Hepatocyte (in vitro differentiated cells): ENCODE results near the gene ARHGEF25.
"Not testable (repeated sequence)": the region's sequence is repeated elsewhere in the genome, so short reads cannot be mapped to it uniquely, and the experiment has no call there.

ENCODE experiments used
- EZH2 ChIP-seq: fragments of 200-600 bp; sonication (generic); IDR thresholded peaks from 2 replicates; pipeline ENCODE4 v1.6.1; 2016; ENCODE audit warnings: antibody characterized with exemption, mild to moderate bottlenecking, borderline replicate concordance
- EZH2phosphoT487 ChIP-seq: fragments of 200-600 bp; sonication (generic); IDR thresholded peaks from one replicate; pipeline ENCODE4 v1.6.1; 2018; ENCODE audit warnings: antibody characterized with exemption, mild to moderate bottlenecking, low read depth, moderate library complexity; ENCODE audit not compliant: unreplicated experiment, severe bottlenecking
- TF ChIP-seq, protein P1 (sequence below): fragments of 200-600 bp; sonication (generic); IDR thresholded peaks from 2 replicates; pipeline ENCODE4 v1.5.1; 2016; ENCODE audit warnings: antibody characterized with exemption, mild to moderate bottlenecking; ENCODE audit not compliant: poor library complexity

DNA sequence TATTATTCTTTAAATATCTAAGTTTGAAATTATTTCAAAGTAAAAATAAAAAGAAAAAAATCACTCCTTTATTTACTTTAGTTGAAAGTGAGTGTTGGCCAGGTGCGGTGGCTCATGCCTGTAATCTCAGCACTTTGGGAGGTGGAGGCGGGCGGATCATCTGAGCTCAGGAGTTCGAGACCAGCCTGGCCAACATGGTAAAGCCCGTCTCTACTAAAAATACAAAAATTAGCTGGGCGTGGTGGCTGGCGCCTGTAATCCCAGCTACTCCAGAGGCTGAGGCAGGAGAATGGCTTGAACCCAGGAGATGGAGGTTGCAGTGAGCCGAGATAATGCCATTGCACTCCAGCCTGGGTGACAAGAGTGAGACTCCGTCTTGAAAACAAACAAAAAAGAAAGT lies 25.5 kb downstream of the ARHGEF25 start:
- not testable (repeated sequence) for TF ChIP-seq EZH2, EZH2phosphoT487
- TF ChIP-seq, protein P1, sequence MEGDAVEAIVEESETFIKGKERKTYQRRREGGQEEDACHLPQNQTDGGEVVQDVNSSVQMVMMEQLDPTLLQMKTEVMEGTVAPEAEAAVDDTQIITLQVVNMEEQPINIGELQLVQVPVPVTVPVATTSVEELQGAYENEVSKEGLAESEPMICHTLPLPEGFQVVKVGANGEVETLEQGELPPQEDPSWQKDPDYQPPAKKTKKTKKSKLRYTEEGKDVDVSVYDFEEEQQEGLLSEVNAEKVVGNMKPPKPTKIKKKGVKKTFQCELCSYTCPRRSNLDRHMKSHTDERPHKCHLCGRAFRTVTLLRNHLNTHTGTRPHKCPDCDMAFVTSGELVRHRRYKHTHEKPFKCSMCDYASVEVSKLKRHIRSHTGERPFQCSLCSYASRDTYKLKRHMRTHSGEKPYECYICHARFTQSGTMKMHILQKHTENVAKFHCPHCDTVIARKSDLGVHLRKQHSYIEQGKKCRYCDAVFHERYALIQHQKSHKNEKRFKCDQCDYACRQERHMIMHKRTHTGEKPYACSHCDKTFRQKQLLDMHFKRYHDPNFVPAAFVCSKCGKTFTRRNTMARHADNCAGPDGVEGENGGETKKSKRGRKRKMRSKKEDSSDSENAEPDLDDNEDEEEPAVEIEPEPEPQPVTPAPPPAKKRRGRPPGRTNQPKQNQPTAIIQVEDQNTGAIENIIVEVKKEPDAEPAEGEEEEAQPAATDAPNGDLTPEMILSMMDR = not testable (repeated sequence)
